Urinary bladder (tissue), 4 donors: ENCODE data around the gene ITGA7. TPM values are rescaled to one million over a fixed set of nuclear protein-coding genes. Genes with fewer than 3 reads are reported as not detected.
A peak's percentile ranks its signal among the peaks of the same experiment; 100 is the strongest.

Experiments used
- DNase-seq: peaks from one replicate; pipeline ENCODE4 v3.0.0-alpha.2; 2015; ENCODE audit errors: extremely low spot score
- H3K27ac ChIP-seq: one replicate; pipeline ENCODE4 v1.5.1; 2013; ENCODE audit warnings: low read depth, mild to moderate bottlenecking, moderate library complexity
- H3K36me3 ChIP-seq: one replicate; pipeline ENCODE4 v1.6.1; 2013; ENCODE audit warnings: mild to moderate bottlenecking, moderate library complexity; ENCODE audit not compliant: insufficient read depth
- H3K4me1 ChIP-seq: one replicate; pipeline ENCODE4 v1.6.1; 2013; ENCODE audit warnings: mild to moderate bottlenecking, moderate library complexity; ENCODE audit not compliant: insufficient read depth
- H3K4me3 ChIP-seq: one replicate; pipeline ENCODE4 v1.5.1; 2013; ENCODE audit warnings: low read depth, low read length
- WGBS: extraction: QIAGEN DNeasy Blood & Tissue Kit; methylation state at CpG from one replicate; pipeline ENCODE4 v1.1.7; 2013; 5-methylcytosine and 5-hydroxymethylcytosine counted together
- polyA plus RNA-seq: library from polyadenylated mRNA; stranded (reverse); fragments of 200-250 nt; gene quantifications from one replicate; pipeline ENCODE4 v1.2.3, GENCODE V29; 2013
- total RNA-seq: library from RNA; depleted of rRNA; stranded (reverse); fragments of >200 nt; gene quantifications from one replicate; pipeline ENCODE4 v1.2.3, GENCODE V29; 2014
- donor health status: healthy with polysubstance abuse.
- donor health status: healthy.

Gene ITGA7
- total and polyA plus RNA-seq, 2 donors, result 36.0 to 87.5 TPM

- H3K4me1 ChIP-seq, result no peaks in the 10 kb centered on the region
- H3K36me3 ChIP-seq, result no peaks in the 10 kb centered on the region
- H3K27ac ChIP-seq, result no peak overlapping the region
- no peak overlapping the region for H3K4me3 ChIP-seq
- no peak for DNase-seq
- 20% methylated on average over 3 of the region's 3 CpGs for WGBS
These were observed 34.4 kb upstream of the ITGA7 start for GRCh38 chr12:55741931-55742680.

GRCh38 chr12:55739025-55739378 is 31.3 kb upstream of the ITGA7 start:
- Histone ChIP-seq H3K36me3 (no peaks in the 10 kb centered on the region), H3K4me3 (no peak overlapping the region), H3K4me1 (no peaks in the 10 kb centered on the region), H3K27ac (no peak overlapping the region)
- DNase-seq, result no peak
- 77% methylated on average over 2 of the region's 2 CpGs for WGBS

DNA sequence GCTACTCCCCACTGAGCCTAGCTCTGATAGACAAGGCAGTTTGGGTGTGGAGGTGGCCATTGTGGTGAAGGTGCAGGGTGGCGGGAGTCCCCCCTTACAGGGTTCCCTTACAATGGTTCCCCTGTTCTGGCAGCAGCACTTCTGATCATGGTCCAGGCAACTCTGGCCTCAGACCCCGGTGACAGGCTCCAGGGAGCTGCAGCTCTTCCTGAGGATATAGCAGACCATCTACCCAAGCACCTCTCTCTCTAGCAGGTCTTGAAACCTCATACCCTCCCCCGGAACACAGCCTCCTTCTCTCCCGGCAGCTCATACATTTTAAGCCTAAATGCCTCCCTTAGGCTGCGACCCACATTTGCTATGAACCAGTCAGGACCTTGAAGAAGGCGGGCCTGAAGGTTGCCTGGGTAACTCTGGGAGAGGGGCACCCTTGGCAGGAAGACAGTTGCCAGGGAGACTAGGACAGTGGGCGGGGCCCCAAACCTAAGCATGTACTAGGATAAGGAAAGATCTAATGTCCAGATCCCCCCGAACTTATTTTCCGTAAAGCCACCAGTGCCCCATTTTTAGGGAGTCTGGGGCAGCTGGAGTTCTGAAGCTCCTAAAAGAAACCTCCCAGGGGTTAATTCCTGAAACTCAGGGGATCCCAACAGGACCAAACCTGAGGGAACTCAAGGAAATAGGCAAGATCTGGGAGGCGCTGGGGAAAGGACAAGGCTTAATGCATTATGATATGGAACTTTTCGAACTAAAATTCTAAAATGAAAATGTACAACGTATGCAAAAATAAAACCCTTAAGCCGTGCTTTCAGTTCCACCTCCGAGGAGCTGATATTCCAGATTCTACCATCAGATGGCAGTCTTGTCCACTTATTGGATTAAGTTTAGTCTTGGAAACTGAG is 30.7 kb upstream of the ITGA7 start:
- under 1% methylated on average over 14 of the region's 14 CpGs for WGBS
- no peaks in the 10 kb centered on the region for H3K4me1 ChIP-seq
- DNase-seq, result peak; percentile 89
- peak overlapping the region; percentile 28 for H3K27ac ChIP-seq
- H3K4me3 ChIP-seq, result peak overlapping the region; percentile 49
- no peaks in the 10 kb centered on the region for H3K36me3 ChIP-seq

- H3K36me3 ChIP-seq, result no peaks in the 10 kb centered on the region
- no peaks in the 10 kb centered on the region for H3K4me1 ChIP-seq
- no peak overlapping the region for H3K4me3 ChIP-seq
- H3K27ac ChIP-seq, result peak overlapping the region; percentile 28
- WGBS, result 8% methylated on average over 4 of the region's 4 CpGs
- no peak for DNase-seq
These were observed 29.9 kb upstream of the ITGA7 start for GRCh38 chr12:55737581-55738122.

GRCh38 chr12:55736780-55737580 is 29.3 kb upstream of the ITGA7 start:
- DNase-seq, result no peak
- H3K27ac ChIP-seq, result no peak overlapping the region
- H3K4me3 ChIP-seq, result no peak overlapping the region
- no peaks in the 10 kb centered on the region for H3K4me1 ChIP-seq
- 25% methylated on average over 6 of the region's 6 CpGs for WGBS
- no peaks in the 10 kb centered on the region for H3K36me3 ChIP-seq

DNA sequence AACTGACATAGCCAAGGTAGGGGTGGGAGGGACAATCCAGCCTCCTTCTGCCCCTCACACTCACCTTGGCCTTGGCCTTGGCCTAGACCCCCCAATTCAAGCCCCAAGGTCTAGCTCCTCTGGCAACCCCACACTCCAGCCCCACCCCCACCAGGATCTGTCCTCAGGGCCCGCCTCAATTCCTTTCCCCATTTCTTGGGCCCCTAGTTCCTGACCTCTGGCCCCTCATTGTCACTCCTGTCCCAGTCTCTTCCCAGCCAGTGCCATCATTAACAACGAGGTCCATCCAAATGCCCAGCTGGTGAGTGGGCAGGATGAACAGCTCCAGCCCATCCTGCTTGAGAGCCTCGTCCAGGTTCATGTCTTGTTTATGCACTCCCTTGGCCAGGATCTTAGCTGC is 28.4 kb upstream of the ITGA7 start:
- 52% methylated on average over 3 of the region's 3 CpGs for WGBS

DNA sequence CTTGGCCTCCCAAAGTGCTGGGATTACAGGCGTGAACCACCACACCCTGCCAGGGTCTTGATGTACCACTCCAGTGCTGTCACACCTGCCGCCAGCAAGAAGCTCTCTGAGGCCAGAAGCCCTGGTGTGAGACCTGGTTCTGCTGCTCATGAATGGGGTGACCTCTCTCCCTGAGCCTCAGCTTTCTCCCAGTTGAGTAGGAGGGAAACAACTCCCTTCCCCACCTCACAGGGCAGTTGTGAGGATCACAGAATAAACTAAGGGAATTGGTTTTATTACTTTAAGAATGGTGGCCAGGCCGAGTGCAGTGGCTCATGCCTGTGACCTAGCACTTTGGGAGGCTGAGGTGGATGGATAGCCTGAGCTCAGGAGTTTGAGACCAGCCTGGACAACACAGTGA is 26.9 kb upstream of the ITGA7 start:
- no peaks in the 10 kb centered on the region for H3K36me3 ChIP-seq
- no peak overlapping the region for H3K4me3 ChIP-seq
- no peaks in the 10 kb centered on the region for H3K4me1 ChIP-seq
- WGBS, result 92% methylated on average over 3 of the region's 3 CpGs
- no peak for DNase-seq
- H3K27ac ChIP-seq, result no peak overlapping the region

More for the DNA sequence above, 28.4 kb upstream of the ITGA7 start:
- no peaks in the 10 kb centered on the region for H3K4me1 ChIP-seq
- H3K27ac ChIP-seq, result no peak overlapping the region
- H3K4me3 ChIP-seq, result no peak overlapping the region
- H3K36me3 ChIP-seq, result no peaks in the 10 kb centered on the region
- no peak for DNase-seq

DNA sequence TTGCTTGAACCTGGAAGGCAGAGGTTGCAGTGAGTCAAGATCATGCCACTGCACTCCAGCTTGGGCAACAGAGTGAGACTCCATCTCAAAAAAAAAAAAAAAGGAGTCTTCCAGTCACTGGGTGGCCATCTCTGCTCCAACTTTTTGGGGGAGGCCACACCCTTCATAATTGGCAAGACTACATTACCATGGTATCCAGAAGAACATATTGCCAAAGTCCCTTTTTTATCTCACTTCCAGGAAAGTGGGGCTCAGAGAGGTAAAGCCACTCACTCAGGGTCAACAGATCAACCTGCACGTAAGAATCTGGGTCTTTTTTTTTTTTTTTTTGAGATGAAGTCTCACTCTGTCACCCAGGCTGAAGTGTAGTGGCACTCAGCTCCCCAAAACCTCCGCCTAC is 26.2 kb upstream of the ITGA7 start:
- 87% methylated on average over 2 of the region's 2 CpGs for WGBS
- Histone ChIP-seq H3K4me1 (no peaks in the 10 kb centered on the region), H3K4me3 (no peak overlapping the region)

DNA sequence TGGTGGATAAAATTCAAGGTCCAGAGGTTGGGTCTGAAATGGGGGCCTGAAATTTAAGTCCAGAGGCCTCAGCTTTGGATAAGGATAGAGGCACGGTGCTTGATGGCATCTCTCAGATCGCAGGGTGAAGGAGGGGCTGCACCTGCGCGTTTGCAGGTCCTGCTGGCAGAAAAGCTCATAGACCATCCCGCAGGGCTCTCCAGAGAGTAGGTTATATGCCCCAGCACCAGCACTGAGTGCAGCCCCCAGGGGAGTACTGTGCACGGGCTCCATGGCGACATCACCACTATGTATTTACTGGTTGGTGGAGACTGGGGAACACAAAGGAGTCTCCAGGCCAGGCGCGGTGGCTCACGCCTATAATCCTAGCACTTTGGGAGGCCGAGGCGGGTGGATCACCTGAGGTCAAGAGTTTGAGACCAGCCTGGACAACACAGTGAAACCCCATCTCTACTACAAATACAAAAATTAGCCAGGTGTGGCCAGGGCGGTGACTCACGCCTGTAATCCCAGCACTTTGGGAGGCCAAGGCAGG is 25.4 kb upstream of the ITGA7 start:
- WGBS, result 89% methylated on average over 14 of the region's 14 CpGs
- Histone ChIP-seq H3K4me3 (no peak overlapping the region), H3K27ac (no peak overlapping the region), H3K4me1 (no peaks in the 10 kb centered on the region), H3K36me3 (no peaks in the 10 kb centered on the region)
- no peak for DNase-seq

More for the DNA sequence above, 26.2 kb upstream of the ITGA7 start:
- H3K36me3 ChIP-seq, result no peaks in the 10 kb centered on the region
- DNase-seq, result no peak
- H3K27ac ChIP-seq, result no peak overlapping the region

GRCh38 chr12:55732288-55732687 is 24.6 kb upstream of the ITGA7 start:
- H3K27ac ChIP-seq, result no peak overlapping the region
- WGBS, result 82% methylated on average over 4 of the region's 4 CpGs
- H3K4me1 ChIP-seq, result no peaks in the 10 kb centered on the region
- no peak overlapping the region for H3K4me3 ChIP-seq
- H3K36me3 ChIP-seq, result no peaks in the 10 kb centered on the region
- DNase-seq, result no peak

DNA sequence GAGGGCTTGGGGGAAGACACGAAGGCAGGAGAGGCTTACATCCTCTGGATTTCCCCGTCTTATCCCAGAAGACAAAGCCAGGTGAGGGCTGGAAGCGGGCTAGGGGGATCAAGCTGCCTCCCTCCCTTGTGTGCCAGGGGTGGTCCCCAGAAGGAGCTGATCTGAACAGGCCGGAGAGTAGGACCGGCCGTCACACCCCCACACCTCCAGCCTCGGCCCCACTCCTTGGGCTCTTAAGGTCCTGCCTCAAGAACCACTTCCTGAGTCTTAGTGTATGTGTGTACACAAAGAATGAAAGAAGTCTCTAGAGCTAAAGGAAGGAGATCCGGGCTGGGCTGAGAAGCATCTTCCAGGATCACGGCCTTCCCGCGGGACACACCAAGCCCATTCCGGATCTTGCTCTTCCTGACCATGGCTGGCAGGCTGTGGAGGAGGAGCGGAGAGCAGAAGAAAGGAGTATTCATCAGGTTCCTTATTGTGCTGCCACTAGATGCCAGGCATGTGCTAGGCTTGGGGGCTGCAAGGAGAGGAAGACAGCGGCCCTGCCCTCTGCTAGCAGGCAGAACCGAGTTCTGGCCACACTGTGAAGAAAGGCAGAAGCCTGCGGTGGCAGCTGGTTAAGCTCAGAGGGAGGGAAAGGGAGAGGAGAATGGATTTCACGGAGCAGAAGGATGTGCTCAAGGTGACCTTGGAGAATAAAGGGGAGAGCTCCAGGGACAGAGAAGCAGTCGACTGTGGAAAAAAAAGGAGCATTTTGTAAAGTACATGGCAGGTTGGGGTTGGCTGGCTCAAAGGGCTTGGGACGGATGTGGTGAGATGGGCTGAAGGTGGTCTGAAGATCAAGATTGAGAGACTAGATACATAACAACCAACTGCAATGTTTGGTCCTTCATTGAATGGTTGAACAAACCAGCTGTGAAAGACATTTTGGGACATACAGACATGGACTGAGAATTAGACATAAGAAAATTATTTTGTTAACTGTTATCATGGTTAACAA is 22.4 kb upstream of the ITGA7 start:
- H3K4me1 ChIP-seq, result no peaks in the 10 kb centered on the region
- DNase-seq, result no peak
- 5% methylated on average over 19 of the region's 19 CpGs for WGBS
- no peaks in the 10 kb centered on the region for H3K36me3 ChIP-seq
- peak overlapping the region; percentile 93 for H3K27ac ChIP-seq
- peak overlapping the region; percentile 68 for H3K4me3 ChIP-seq
